COLO829 (cell line): ENCODE data around the gene ZNF423.
"Not testable (repeated sequence)": the region's sequence is repeated elsewhere in the genome, so short reads cannot be mapped to it uniquely, and the experiment has no call there.

Source experiments
- DNase-seq: peaks from one replicate; pipeline ENCODE4 v3.0.0; 2012; ENCODE audit warnings: low spot score

ZNF423 gene

GRCh38 chr16:49855822-49856671, at the start of gene ZNF423:
TSS of gene ZNF423 (minus strand) at chr16:49856112. CDS start at chr16:49855774, 338 bp downstream.
- no peak for DNase-seq

- no peak for DNase-seq
Measured at GRCh38 chr16:49904348-49905062, 48.6 kb upstream of the ZNF423 start.

- DNase-seq, result no peak
Measured at GRCh38 chr16:49902908-49903307, 47.0 kb upstream of the ZNF423 start.

- DNase-seq, result no peak
Measured at GRCh38 chr16:49901711-49902110, 45.8 kb upstream of the ZNF423 start.

- no peak for DNase-seq
Measured at GRCh38 chr16:49900875-49901274, 45.0 kb upstream of the ZNF423 start.

GRCh38 chr16:49899991-49900695, 44.2 kb upstream of the ZNF423 start:
- DNase-seq, result no peak

- DNase-seq, result no peak
Measured at GRCh38 chr16:49896447-49896964, 40.6 kb upstream of the ZNF423 start.

GRCh38 chr16:49890876-49891275, 35.0 kb upstream of the ZNF423 start:
- DNase-seq, result no peak

GRCh38 chr16:49889725-49890397, 33.9 kb upstream of the ZNF423 start:
- DNase-seq, result no peak

- no peak for DNase-seq
Measured at GRCh38 chr16:49886554-49887094, 30.7 kb upstream of the ZNF423 start.

GRCh38 chr16:49884033-49885015, 28.4 kb upstream of the ZNF423 start:
- no peak for DNase-seq

GRCh38 chr16:49883076-49884014, 27.4 kb upstream of the ZNF423 start:
- DNase-seq, result no peak

GRCh38 chr16:49881890-49882289, 26.0 kb upstream of the ZNF423 start:
- no peak for DNase-seq

GRCh38 chr16:49878540-49878939, 22.6 kb upstream of the ZNF423 start:
- DNase-seq, result not testable (repeated sequence)

- DNase-seq, result peak; percentile 35
Measured at GRCh38 chr16:49876716-49877129, 20.8 kb upstream of the ZNF423 start.

GRCh38 chr16:49875806-49876715, 20.1 kb upstream of the ZNF423 start:
- DNase-seq, result no peak

GRCh38 chr16:49874613-49875237, 18.8 kb upstream of the ZNF423 start:
- DNase-seq, result no peak

- not testable (repeated sequence) for DNase-seq
Measured at GRCh38 chr16:49871824-49872223, 15.9 kb upstream of the ZNF423 start.
